ENCODE data around the gene SLC17A5. TPM values are rescaled to one million over a fixed set of nuclear protein-coding genes. Genes with fewer than 3 reads are reported as not detected.

The SLC17A5 gene, protein sequence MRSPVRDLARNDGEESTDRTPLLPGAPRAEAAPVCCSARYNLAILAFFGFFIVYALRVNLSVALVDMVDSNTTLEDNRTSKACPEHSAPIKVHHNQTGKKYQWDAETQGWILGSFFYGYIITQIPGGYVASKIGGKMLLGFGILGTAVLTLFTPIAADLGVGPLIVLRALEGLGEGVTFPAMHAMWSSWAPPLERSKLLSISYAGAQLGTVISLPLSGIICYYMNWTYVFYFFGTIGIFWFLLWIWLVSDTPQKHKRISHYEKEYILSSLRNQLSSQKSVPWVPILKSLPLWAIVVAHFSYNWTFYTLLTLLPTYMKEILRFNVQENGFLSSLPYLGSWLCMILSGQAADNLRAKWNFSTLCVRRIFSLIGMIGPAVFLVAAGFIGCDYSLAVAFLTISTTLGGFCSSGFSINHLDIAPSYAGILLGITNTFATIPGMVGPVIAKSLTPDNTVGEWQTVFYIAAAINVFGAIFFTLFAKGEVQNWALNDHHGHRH
- total RNA-seq (2022; extraction: Qiagen RNA extraction) = 12.2 to 15.4 TPM (median 13.6 TPM) in 5 replicates

DNA sequence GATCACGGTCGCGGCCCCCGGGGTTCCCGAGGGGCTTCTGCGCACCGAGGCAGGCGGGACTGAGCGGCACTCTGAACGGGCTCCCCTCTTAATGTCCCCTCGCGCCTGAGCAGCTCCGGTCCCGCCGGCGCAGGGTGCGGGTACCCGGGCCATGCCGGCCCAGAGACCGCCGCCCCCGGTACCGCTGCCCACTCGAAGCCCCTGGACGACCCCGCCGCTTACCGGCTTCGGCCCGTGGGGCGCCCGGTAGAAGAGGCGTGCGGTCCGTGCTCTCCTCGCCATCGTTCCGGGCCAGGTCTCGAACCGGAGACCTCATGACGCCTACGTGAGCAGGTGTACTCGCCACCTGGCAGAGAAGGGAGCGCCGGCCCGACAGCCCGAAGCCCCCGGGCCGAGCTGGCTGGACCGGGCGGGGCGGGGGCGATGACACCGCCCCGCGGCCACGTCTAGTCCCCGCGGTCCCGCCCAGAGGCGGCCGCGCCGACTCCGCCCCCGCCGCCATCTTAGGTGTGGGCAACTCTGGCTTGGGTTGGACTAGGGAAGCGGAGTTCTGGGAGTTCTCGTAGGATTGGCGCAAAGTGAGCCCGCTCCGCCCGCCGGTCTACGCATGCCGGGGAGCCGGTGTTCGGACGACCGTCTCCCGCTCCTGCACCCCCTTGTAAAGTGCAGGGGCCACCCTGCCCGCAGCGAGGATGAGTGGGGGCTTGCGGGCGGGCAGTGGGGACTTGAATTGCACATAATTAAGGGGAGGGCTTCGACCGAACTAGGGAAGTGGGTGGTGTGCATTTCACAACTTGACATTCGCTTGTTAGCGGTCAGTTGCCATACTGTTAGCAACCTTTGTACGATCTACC is at the start of gene SLC17A5:
TSS of gene SLC17A5 (minus strand) at position 422 of the 854 bp plus-strand sequence. CDS start at position 316, 106 bp downstream.

GRCh38 chr6:73695619-73696421 is 42.0 kb upstream of the SLC17A5 start, which contains the start of gene CD109:
CD109 (plus strand) TSS chr6:73696203; CDS start chr6:73696216, 13 bp downstream.

Other genes with a start within 250 kb of the SLC17A5 start
- gene CGAS, start 201.7 kb downstream of the SLC17A5 start, total RNA-seq (2022; extraction: Qiagen RNA extraction) = 3.3 to 4.5 TPM (median 4.1 TPM) in 5 replicates
- 9.1 to 11.4 TPM (median 9.7 TPM) in 5 replicates for gene MTO1, start 192.3 kb downstream of the SLC17A5 start, total RNA-seq (2022; extraction: Qiagen RNA extraction)
- gene EEF1A1, start 133.0 kb downstream of the SLC17A5 start, total RNA-seq (2022; extraction: Qiagen RNA extraction) = 7,393 to 8,340 TPM (median 7,492 TPM) in 5 replicates
- gene CD109, start 42.2 kb upstream of the SLC17A5 start, total RNA-seq (2022; extraction: Qiagen RNA extraction) = 45.8 to 84.9 TPM (median 72.8 TPM) in 5 replicates